ENCODE data around the gene XRN2. TPM values are rescaled to one million over a fixed set of nuclear protein-coding genes. Genes with fewer than 3 reads are reported as not detected.

XRN2 gene
- total and polyA plus RNA-seq, 2 donors from 2014 or later: 22.6 to 60.9 TPM

- Histone ChIP-seq H3K27ac (ENCODE audit: low read depth in 2 of 2, low read length in 2 of 2) (no peak overlapping the region), H3K36me3 (ENCODE audit: control insufficient read depth in 2 of 3, insufficient read depth in 3 of 3, low read length in 3 of 3) (peaks cover 6 to 21% (median 18%) of the 10 kb centered on the region in 3 donors), H3K4me3 (ENCODE audit: low read length in 3 of 3) (no peak overlapping the region), H3K9me3 (ENCODE audit: control insufficient read depth in 2 of 3, insufficient read depth in 1 of 3, low read length in 3 of 3) (no peaks in the 10 kb centered on the region), H3K4me1 (ENCODE audit: control insufficient read depth in 2 of 3, insufficient read depth in 2 of 3, low read depth in 1 of 3, low read length in 3 of 3) (no peaks in the 10 kb centered on the region), H3K9ac (ENCODE audit: low read length in 3 of 3) (no peak overlapping the region), H3K27me3 (ENCODE audit: control insufficient read depth, insufficient read depth, low read length) (no peaks in the 10 kb centered on the region)
- intact Hi-C loops (cut with DNase I): no loop called here
- FAIRE-seq: no peak
- TF ChIP-seq CTCF (IDR thresholded peaks at IDR 0.05; ENCODE audit: borderline replicate concordance, extremely low read depth, insufficient read depth): no peak
- no peak for DNase-seq
These were observed 41.8 kb downstream of the XRN2 start for GRCh38 chr20:21344961-21345360.

- Histone ChIP-seq H3K27me3 (ENCODE audit: control insufficient read depth, insufficient read depth, low read length) (no peaks in the 10 kb centered on the region), H3K4me3 (ENCODE audit: low read length in 3 of 3) (no peak overlapping the region), H3K9me3 (ENCODE audit: control insufficient read depth in 2 of 3, insufficient read depth in 1 of 3, low read length in 3 of 3) (no peaks in the 10 kb centered on the region), H3K27ac (ENCODE audit: low read depth in 2 of 2, low read length in 2 of 2) (no peak overlapping the region), H3K36me3 (ENCODE audit: control insufficient read depth in 2 of 3, insufficient read depth in 3 of 3, low read length in 3 of 3) (peaks cover 2 to 26% (median 8%) of the 10 kb centered on the region in 3 donors), H3K9ac (ENCODE audit: low read length in 3 of 3) (no peak overlapping the region), H3K4me1 (ENCODE audit: control insufficient read depth in 2 of 3, insufficient read depth in 2 of 3, low read depth in 1 of 3, low read length in 3 of 3) (no peaks in the 10 kb centered on the region)
- TF ChIP-seq CTCF (IDR thresholded peaks at IDR 0.05; ENCODE audit: borderline replicate concordance, extremely low read depth, insufficient read depth): no peak
- no peak for DNase-seq
- intact Hi-C loops (cut with DNase I): no loop called here
- FAIRE-seq: peak; percentile 29
These were observed 49.6 kb downstream of the XRN2 start for GRCh38 chr20:21352703-21353102.

GRCh38 chr20:21353236-21353635 lies 50.1 kb downstream of the XRN2 start:
- no peaks in the 10 kb centered on the region for H3K27me3 ChIP-seq (ENCODE audit: control insufficient read depth, insufficient read depth, low read length)
- intact Hi-C loops (cut with DNase I): no loop called here
- no peak overlapping the region for H3K4me3 ChIP-seq (ENCODE audit: low read length in 3 of 3)
- no peak overlapping the region for H3K27ac ChIP-seq (ENCODE audit: low read depth in 2 of 2, low read length in 2 of 2)
- no peak for DNase-seq
- H3K9me3 ChIP-seq (ENCODE audit: control insufficient read depth in 2 of 3, insufficient read depth in 1 of 3, low read length in 3 of 3): no peaks in the 10 kb centered on the region
- no peaks in the 10 kb centered on the region for H3K4me1 ChIP-seq (ENCODE audit: control insufficient read depth in 2 of 3, insufficient read depth in 2 of 3, low read depth in 1 of 3, low read length in 3 of 3)
- H3K36me3 ChIP-seq (ENCODE audit: control insufficient read depth in 2 of 3, insufficient read depth in 3 of 3, low read length in 3 of 3): peaks cover 2 to 29% (median 8%) of the 10 kb centered on the region in 3 donors
- no peak overlapping the region for H3K9ac ChIP-seq (ENCODE audit: low read length in 3 of 3)
- FAIRE-seq: no peak
- TF ChIP-seq CTCF (IDR thresholded peaks at IDR 0.05; ENCODE audit: borderline replicate concordance, extremely low read depth, insufficient read depth): no peak

GRCh38 chr20:21355981-21356380 lies 52.9 kb downstream of the XRN2 start:
- DNase-seq: no peak
- no peaks in the 10 kb centered on the region for H3K27me3 ChIP-seq (ENCODE audit: control insufficient read depth, insufficient read depth, low read length)
- H3K4me3 ChIP-seq (ENCODE audit: low read length in 3 of 3): no peak overlapping the region
- H3K9ac ChIP-seq (ENCODE audit: low read length in 3 of 3): no peak overlapping the region
- H3K27ac ChIP-seq (ENCODE audit: low read depth in 2 of 2, low read length in 2 of 2): no peak overlapping the region
- intact Hi-C loops (cut with DNase I): no loop called here
- no peak for FAIRE-seq
- no peaks in the 10 kb centered on the region for H3K4me1 ChIP-seq (ENCODE audit: control insufficient read depth in 2 of 3, insufficient read depth in 2 of 3, low read depth in 1 of 3, low read length in 3 of 3)
- H3K36me3 ChIP-seq (ENCODE audit: control insufficient read depth in 2 of 3, insufficient read depth in 3 of 3, low read length in 3 of 3): peaks cover 2 to 25% (median 10%) of the 10 kb centered on the region in 3 donors
- TF ChIP-seq CTCF (IDR thresholded peaks at IDR 0.05; ENCODE audit: borderline replicate concordance, extremely low read depth, insufficient read depth): no peak
- H3K9me3 ChIP-seq (ENCODE audit: control insufficient read depth in 2 of 3, insufficient read depth in 1 of 3, low read length in 3 of 3): no peaks in the 10 kb centered on the region
